Nephron (organoid): ENCODE measurements around the gene ENTREP1.

Source experiments
- H3K27ac Mint-ChIP-seq, 3 experiments: 2 replicates each; pipeline ENCODE4 v1.8.0; 2020; ENCODE audit warnings: mixed read lengths in 3 of 3, mild to moderate bottlenecking in 2 of 3, moderate library complexity in 1 of 3
- H3K27me3 Mint-ChIP-seq: 2 replicates; pipeline ENCODE4 v1.8.0; 2021; ENCODE audit warnings: low read depth, mild to moderate bottlenecking, moderate library complexity, mixed read lengths
- H3K36me3 Mint-ChIP-seq: 2 replicates; pipeline ENCODE4 v1.8.0; 2020; ENCODE audit warnings: low read depth, mixed read lengths
- H3K4me1 Mint-ChIP-seq: 2 replicates; pipeline ENCODE4 v1.8.0; 2020; ENCODE audit warnings: mixed read lengths
- H3K4me3 Mint-ChIP-seq, 3 experiments: 2 replicates each; pipeline ENCODE4 v1.8.0; 2020; ENCODE audit warnings: mild to moderate bottlenecking in 3 of 3, mixed read lengths in 3 of 3, moderate library complexity in 2 of 3
- H3K9me3 Mint-ChIP-seq: 2 replicates; pipeline ENCODE4 v1.8.0; 2020; ENCODE audit warnings: mixed read lengths
- CTCF ChIP-seq, 3 experiments: fragments of 200-600 bp; sonication (generic); IDR thresholded peaks; one replicate each; pipeline ENCODE4 v1.5.0; 2021; ENCODE audit warnings: antibody characterized with exemption in 3 of 3; ENCODE audit not compliant: unreplicated experiment in 3 of 3

Gene ENTREP1

GRCh38 chr9:69346596-69347390, 21.8 kb downstream of the ENTREP1 start:
- H3K27ac Mint-ChIP-seq = no peak overlapping the region
- no peaks in the 10 kb centered on the region for H3K36me3 Mint-ChIP-seq
- no peaks in the 10 kb centered on the region for H3K4me1 Mint-ChIP-seq
- no peak for TF ChIP-seq CTCF (IDR thresholded peaks at IDR 0.05; ENCODE audit: unreplicated experiment in 3 of 3)
- H3K27me3 Mint-ChIP-seq = no peaks in the 10 kb centered on the region
- peaks cover 4% of the 10 kb centered on the region for H3K9me3 Mint-ChIP-seq
- no peak overlapping the region for H3K4me3 Mint-ChIP-seq

GRCh38 chr9:69347607-69348006, 22.6 kb downstream of the ENTREP1 start:
- Mint-ChIP-seq H3K36me3 (no peaks in the 10 kb centered on the region), H3K9me3 (peaks cover 4% of the 10 kb centered on the region), H3K4me3 (no peak overlapping the region), H3K27ac (no peak overlapping the region), H3K4me1 (no peaks in the 10 kb centered on the region), H3K27me3 (no peaks in the 10 kb centered on the region)
- TF ChIP-seq CTCF (IDR thresholded peaks at IDR 0.05; ENCODE audit: unreplicated experiment in 3 of 3) = no peak

GRCh38 chr9:69351227-69351626, 26.2 kb downstream of the ENTREP1 start:
- TF ChIP-seq CTCF (IDR thresholded peaks at IDR 0.05; ENCODE audit: unreplicated experiment in 3 of 3) = no peak
- Mint-ChIP-seq H3K4me3 (no peak overlapping the region), H3K27me3 (no peaks in the 10 kb centered on the region), H3K9me3 (peaks cover 4% of the 10 kb centered on the region), H3K36me3 (no peaks in the 10 kb centered on the region), H3K27ac (no peak overlapping the region), H3K4me1 (no peaks in the 10 kb centered on the region)

- Mint-ChIP-seq H3K27me3 (peaks cover 4% of the 10 kb centered on the region), H3K9me3 (no peaks in the 10 kb centered on the region), H3K36me3 (no peaks in the 10 kb centered on the region), H3K4me3 (no peak overlapping the region), H3K27ac (no peak overlapping the region), H3K4me1 (no peaks in the 10 kb centered on the region)
- TF ChIP-seq CTCF (IDR thresholded peaks at IDR 0.05; ENCODE audit: unreplicated experiment in 3 of 3) = no peak
These were observed 30.2 kb downstream of the ENTREP1 start for GRCh38 chr9:69355232-69355631.

GRCh38 chr9:69357030-69357775, 32.2 kb downstream of the ENTREP1 start:
- peaks cover 9% of the 10 kb centered on the region for H3K27me3 Mint-ChIP-seq
- no peaks in the 10 kb centered on the region for H3K4me1 Mint-ChIP-seq
- H3K4me3 Mint-ChIP-seq = no peak overlapping the region
- TF ChIP-seq CTCF (IDR thresholded peaks at IDR 0.05; ENCODE audit: unreplicated experiment in 3 of 3) = no peak
- no peaks in the 10 kb centered on the region for H3K9me3 Mint-ChIP-seq
- H3K27ac Mint-ChIP-seq = no peak overlapping the region
- no peaks in the 10 kb centered on the region for H3K36me3 Mint-ChIP-seq
